ENCODE data around the gene CSRP2.

The CSRP2 gene

GRCh38 chr12:76860256-76860655 is 18.6 kb downstream of the CSRP2 start:
- DNase-seq, result no peak

- no peak for DNase-seq
Measured at GRCh38 chr12:76859611-76860010, 19.2 kb downstream of the CSRP2 start.

- DNase-seq, result no peak
Measured at GRCh38 chr12:76856018-76856644, 22.7 kb downstream of the CSRP2 start.

GRCh38 chr12:76855271-76855670 is 23.5 kb downstream of the CSRP2 start:
- no peak for DNase-seq

DNA sequence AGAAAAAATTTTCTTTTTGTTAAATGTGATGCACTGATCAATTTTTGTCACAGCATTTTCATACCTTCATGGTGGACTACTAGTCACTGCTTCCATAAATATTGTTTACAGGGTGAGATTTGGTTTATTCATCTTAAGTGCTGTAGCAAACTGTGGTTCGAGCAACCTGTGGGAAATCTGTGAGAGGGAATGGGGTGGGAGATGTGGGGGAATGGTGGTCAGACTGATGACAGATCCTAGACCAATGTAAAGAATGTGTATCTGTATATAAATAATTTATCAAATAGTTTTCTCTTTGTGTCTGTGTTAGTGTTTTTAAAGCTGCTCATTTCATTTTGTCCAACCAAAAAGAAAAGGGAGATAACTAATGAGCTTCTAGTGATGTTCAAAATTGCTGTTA is 26.7 kb downstream of the CSRP2 start:
- no peak for DNase-seq

DNA sequence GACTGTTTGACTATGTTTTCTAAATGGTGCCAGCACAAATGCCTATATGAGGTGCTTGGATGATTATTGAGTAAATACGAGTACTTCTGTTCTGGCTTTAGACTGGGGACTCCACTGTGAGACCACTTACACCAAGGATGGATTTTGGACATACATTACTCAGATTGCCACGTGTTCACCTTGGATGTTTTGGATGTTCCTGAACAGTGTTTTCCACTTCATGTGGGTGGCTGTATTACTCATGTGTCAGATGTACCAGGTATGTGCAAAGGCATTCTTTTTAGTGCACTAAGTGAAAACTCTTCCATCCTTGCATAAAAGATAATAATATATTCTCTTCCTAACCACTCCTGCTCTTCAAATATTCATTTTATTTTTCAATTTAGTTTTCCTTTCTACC is 30.7 kb downstream of the CSRP2 start:
- no peak for DNase-seq

- DNase-seq, result no peak
Measured at GRCh38 chr12:76847260-76847659, 31.6 kb downstream of the CSRP2 start.

- no peak for DNase-seq
Measured at GRCh38 chr12:76836633-76837032, 42.2 kb downstream of the CSRP2 start.

DNA sequence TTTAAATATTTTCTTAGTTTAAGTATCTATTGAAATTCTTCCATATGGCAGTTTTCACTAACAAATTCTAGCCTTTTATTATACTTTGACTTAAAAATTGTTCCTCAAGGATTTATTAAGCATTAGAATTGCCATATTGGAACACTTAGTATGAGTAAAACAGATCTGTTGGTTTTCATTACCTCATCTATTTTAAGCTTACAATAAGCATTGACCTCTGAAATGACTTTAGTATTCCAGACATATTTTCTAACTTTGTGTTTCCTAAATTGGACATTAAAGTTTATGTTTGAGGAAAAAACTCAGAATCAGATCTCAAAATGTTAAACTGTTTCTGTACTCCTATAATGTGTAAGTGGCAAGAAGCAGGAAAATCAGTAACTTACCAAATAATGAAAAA is 48.4 kb downstream of the CSRP2 start:
- DNase-seq, result no peak

- no peak for DNase-seq
Measured at GRCh38 chr12:76820888-76821482, 57.8 kb downstream of the CSRP2 start.

GRCh38 chr12:76813972-76814371 is 64.8 kb downstream of the CSRP2 start:
- no peak for DNase-seq

DNA sequence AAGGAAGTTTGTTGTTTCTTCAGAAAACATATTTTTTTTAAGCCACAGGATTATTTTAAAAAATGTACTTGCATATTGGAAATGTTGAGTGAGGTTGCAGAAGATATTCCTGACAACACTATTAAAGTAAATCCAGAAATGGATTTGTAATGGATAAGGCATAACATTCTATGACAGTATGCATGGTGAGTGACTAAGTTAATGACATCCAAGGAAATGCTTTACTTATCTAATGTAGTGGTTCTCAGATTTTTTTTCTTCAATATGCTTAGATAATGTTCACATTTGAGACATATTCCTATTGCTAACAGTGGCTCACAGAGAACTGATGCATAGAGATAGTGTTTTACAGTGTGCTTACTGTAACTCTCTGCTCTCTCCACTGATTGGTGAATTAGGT is 65.6 kb downstream of the CSRP2 start:
- no peak for DNase-seq

- DNase-seq, result no peak
Measured at GRCh38 chr12:76811976-76812375, 66.8 kb downstream of the CSRP2 start.

DNA sequence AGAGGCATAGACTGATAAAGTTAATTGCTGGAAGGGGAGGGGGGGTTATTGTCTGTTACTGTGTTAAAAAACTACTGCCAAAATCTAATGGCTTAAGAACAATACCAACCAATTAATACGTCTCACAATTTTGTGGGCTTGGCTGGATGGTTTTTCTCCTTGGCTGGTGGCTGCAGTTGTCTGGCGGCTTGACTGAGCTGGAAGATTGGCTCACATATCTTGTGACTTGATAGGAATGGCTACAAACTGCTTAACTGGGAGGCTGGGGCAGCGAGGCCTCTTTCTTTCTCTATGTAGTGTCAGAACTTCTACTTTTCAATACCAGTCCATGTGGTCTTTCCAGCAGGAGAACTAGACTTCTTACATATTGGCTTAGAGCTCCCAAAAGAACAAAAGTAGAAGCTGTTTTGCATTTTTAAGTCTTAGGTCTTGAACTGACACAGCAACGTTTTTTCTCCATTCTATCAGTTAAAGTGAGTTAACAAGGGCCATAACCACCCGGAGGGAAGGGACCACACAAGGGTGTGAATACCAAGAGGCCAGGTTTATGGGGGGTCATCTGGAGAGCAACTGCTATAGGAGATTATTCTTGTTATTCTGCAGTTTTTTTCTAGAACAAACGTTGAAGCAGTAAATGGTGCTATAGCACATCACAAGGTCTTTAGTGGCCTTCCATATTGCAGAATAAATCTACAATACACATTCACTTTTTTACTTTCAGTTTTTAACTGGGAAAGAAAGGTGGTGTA is 68.0 kb downstream of the CSRP2 start:
- DNase-seq, result no peak

Data from inflammatory macrophage (primary cell).